Spinal cord (tissue), 10 donors: ENCODE data around the gene OSTM1. TPM values are rescaled to one million over a fixed set of nuclear protein-coding genes. Genes with fewer than 3 reads are reported as not detected.

ENCODE experiments used
- DNase-seq, 6 donors: peaks; one replicate each; pipeline versions ENCODE4 v3.0.0 to v3.0.0-alpha.2; 2013 to 2015; ENCODE audit warnings: low spot score in 6 of 6, low read depth in 4 of 6
- H3K27ac ChIP-seq: one replicate; pipeline ENCODE4 v1.5.1; 2013; ENCODE audit warnings: low read depth, low read length, control low read depth
- H3K27me3 ChIP-seq: one replicate; pipeline ENCODE4 v1.6.1; 2013; ENCODE audit warnings: low read length; ENCODE audit not compliant: control insufficient read depth, insufficient read depth
- H3K36me3 ChIP-seq: one replicate; pipeline ENCODE4 v1.6.1; 2013; ENCODE audit warnings: low read length; ENCODE audit not compliant: control insufficient read depth, insufficient read depth
- H3K4me1 ChIP-seq: one replicate; pipeline ENCODE4 v1.6.1; 2013; ENCODE audit warnings: low read length; ENCODE audit not compliant: control insufficient read depth, insufficient read depth
- H3K4me3 ChIP-seq: one replicate; pipeline ENCODE4 v1.5.1; 2013; ENCODE audit warnings: low read depth, low read length, control low read depth
- H3K9me3 ChIP-seq: one replicate; pipeline ENCODE4 v1.6.1; 2013; ENCODE audit warnings: low read length; ENCODE audit not compliant: control insufficient read depth, insufficient read depth
- WGBS: methylation state at CpG from one replicate; pipeline ENCODE4 v1.1.5; 2013; ENCODE audit warnings: missing lambda C conversion rate; ENCODE audit not compliant: insufficient coverage; 5-methylcytosine and 5-hydroxymethylcytosine counted together
- polyA plus RNA-seq, 2 donors: library from polyadenylated mRNA; unstranded; fragments of 120-200 nt; gene quantifications; one replicate each; pipeline ENCODE4 v1.2.1, GENCODE V29; 2013; ENCODE audit not compliant: insufficient read length in 2 of 2
- total RNA-seq, 2 donors: library from RNA; depleted of rRNA in 1 of 2; stranded (reverse); fragments of 120-200 nt in 1 of 2; fragments of >200 nt in 1 of 2; gene quantifications; one replicate each; pipeline versions ENCODE4 v1.2.3 to v1.2.4, GENCODE V29; 2013 to 2014
- donor health status: healthy.

Gene OSTM1
- total and polyA plus RNA-seq, 4 donors = 35.2 to 52.0 (median 44.3) TPM

GRCh38 chr6:108117427-108118358 is 43.2 kb upstream of the OSTM1 start:
- Histone ChIP-seq H3K4me3 (peak overlapping the region; percentile 49), H3K27ac (no peak overlapping the region), H3K4me1 (peaks cover 56% of the 10 kb centered on the region), H3K27me3 (peaks cover 98% of the 10 kb centered on the region), H3K9me3 (no peaks in the 10 kb centered on the region), H3K36me3 (no peaks in the 10 kb centered on the region)
- 1% methylated on average over 72 of the region's 72 CpGs for WGBS
- peak in 2 of 6 donors; percentile 5 to 61 for DNase-seq

- H3K27ac ChIP-seq = no peak overlapping the region
- peaks cover 56% of the 10 kb centered on the region for H3K4me1 ChIP-seq
- peak in 2 of 6 donors; percentile 17 to 21 for DNase-seq
- no peak overlapping the region for H3K4me3 ChIP-seq
- no peaks in the 10 kb centered on the region for H3K36me3 ChIP-seq
- no peaks in the 10 kb centered on the region for H3K9me3 ChIP-seq
- H3K27me3 ChIP-seq = peaks cover 93% of the 10 kb centered on the region
- 8% methylated on average over 26 of the region's 46 CpGs for WGBS
Observed at GRCh38 chr6:108116546-108117426, 42.2 kb upstream of the OSTM1 start.

DNA sequence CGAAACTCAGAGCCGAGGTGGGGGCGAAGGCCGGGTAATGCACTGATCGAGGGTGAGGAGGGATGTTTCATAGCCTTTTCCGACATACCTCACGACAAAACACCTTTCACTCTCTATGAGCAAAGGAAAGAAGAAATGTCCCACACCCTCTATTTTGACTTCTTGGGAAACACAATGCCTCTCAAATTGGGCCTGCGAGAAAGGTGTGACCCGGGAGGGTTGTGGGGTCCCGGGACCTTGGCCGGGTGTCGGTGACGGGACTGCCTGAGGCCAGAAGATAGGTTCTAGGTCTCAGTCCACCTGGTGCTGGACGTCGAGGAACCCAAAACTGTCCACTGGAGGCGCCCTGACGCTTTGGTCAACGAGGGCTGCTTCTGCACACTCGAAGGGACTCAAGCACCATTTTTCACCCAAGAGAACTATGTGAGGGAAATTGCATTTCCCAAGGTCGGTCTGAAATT is 41.1 kb upstream of the OSTM1 start:
- peaks cover 56% of the 10 kb centered on the region for H3K4me1 ChIP-seq
- DNase-seq = peak in 2 of 6 donors; percentile 22 to 52
- no peaks in the 10 kb centered on the region for H3K36me3 ChIP-seq
- H3K4me3 ChIP-seq = no peak overlapping the region
- no peaks in the 10 kb centered on the region for H3K9me3 ChIP-seq
- H3K27me3 ChIP-seq = peaks cover 87% of the 10 kb centered on the region
- no peak overlapping the region for H3K27ac ChIP-seq
- WGBS = 7% methylated on average over 11 of the region's 20 CpGs

DNA sequence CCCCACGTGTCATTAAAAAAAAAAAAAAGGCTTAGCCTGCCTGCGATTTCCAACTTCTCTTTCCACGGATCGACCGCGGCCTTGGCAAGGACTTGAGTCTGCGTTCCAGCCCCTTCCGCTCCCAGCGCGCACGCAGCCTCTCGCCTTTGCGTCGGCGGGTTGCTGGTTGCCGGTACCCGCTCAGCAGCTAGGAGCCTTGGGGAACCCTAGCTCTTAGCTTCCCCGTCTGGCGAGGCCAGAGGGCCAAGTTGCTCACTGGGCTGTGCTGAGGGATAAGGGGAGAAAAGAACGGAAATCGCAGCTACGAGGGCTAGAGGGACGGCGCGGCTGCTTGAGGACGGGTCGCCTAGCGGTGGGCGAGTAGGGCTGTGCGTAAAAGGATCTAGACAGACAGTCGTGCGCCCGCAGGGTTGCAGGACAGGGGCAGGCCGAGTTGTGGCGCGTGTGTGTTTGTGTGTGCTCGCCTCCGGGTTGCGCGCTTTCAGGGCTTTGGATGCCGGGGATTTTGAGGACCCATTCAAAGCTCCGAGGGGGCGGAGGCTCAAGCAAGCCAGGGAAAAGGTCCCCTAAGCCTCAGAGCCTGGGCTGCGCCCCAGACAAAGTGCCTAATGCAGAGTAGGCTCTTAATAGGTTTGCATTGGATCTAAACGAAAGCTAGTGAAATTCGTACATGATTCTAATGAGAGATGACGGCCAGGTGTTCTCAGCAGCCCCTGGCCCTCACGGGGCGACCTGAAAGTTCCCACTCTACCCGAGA is 40.5 kb upstream of the OSTM1 start:
- Histone ChIP-seq H3K27ac (no peak overlapping the region), H3K36me3 (no peaks in the 10 kb centered on the region), H3K9me3 (no peaks in the 10 kb centered on the region), H3K27me3 (peaks cover 81% of the 10 kb centered on the region), H3K4me1 (peaks cover 56% of the 10 kb centered on the region), H3K4me3 (peak overlapping the region; percentile 42)
- WGBS = under 1% methylated on average over 46 of the region's 50 CpGs
- peak in 2 of 6 donors; percentile 77 to 88 for DNase-seq

GRCh38 chr6:108113557-108114519 is 39.3 kb upstream of the OSTM1 start:
- Histone ChIP-seq H3K4me3 (peak overlapping the region; percentile 26), H3K27ac (no peak overlapping the region), H3K36me3 (no peaks in the 10 kb centered on the region), H3K27me3 (peaks cover 71% of the 10 kb centered on the region), H3K9me3 (no peaks in the 10 kb centered on the region), H3K4me1 (peaks cover 44% of the 10 kb centered on the region)
- peak in 2 of 6 donors; percentile 90 to 92 for DNase-seq
- WGBS = 9% methylated on average over 30 of the region's 39 CpGs

GRCh38 chr6:108108374-108108773 is 33.8 kb upstream of the OSTM1 start:
- peaks cover 18% of the 10 kb centered on the region for H3K27me3 ChIP-seq
- DNase-seq = no peak
- H3K27ac ChIP-seq = no peak overlapping the region
- H3K4me3 ChIP-seq = no peak overlapping the region
- no peaks in the 10 kb centered on the region for H3K9me3 ChIP-seq
- no peaks in the 10 kb centered on the region for H3K36me3 ChIP-seq
- H3K4me1 ChIP-seq = no peaks in the 10 kb centered on the region

DNA sequence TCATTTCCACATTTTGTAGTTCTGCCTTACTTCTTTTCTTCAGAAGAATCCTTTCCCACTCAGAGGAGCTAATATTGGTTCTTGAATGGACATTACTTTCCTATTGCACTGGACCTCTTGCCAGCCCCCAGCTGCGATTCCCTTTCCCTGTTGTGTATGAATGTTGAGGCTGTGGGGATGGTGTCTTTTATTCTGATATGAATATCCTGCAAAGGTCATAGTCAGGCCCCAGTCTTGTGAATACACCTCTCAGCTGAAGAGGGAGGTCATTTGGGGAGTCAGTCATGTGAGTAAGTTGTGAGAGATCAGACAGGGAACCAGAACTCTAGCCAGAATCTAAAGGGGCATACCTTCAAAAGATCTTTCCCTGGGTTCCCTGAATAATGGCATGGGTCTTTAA is 32.6 kb upstream of the OSTM1 start:
- Histone ChIP-seq H3K27me3 (peaks cover 7% of the 10 kb centered on the region), H3K27ac (no peak overlapping the region), H3K9me3 (no peaks in the 10 kb centered on the region), H3K4me1 (no peaks in the 10 kb centered on the region), H3K36me3 (no peaks in the 10 kb centered on the region), H3K4me3 (no peak overlapping the region)
- no CpG with 5 or more reads among the region's 1 CpG for WGBS
- no peak for DNase-seq

- peaks cover 10% of the 10 kb centered on the region for H3K27me3 ChIP-seq
- no peaks in the 10 kb centered on the region for H3K36me3 ChIP-seq
- DNase-seq = no peak
- H3K4me3 ChIP-seq = no peak overlapping the region
- WGBS = no CpG with 5 or more reads among the region's 1 CpG
- no peak overlapping the region for H3K27ac ChIP-seq
- no peaks in the 10 kb centered on the region for H3K9me3 ChIP-seq
- no peaks in the 10 kb centered on the region for H3K4me1 ChIP-seq
Observed at GRCh38 chr6:108106694-108107093, 32.2 kb upstream of the OSTM1 start.
